CD1c-positive myeloid dendritic cell (primary cell): ENCODE measurements around the gene SCT.

ENCODE experiments used
- DNase-seq: peaks from one replicate; pipeline ENCODE4 v3.0.0-alpha.2; 2016; ENCODE audit errors: extremely low spot score

SCT gene

DNA sequence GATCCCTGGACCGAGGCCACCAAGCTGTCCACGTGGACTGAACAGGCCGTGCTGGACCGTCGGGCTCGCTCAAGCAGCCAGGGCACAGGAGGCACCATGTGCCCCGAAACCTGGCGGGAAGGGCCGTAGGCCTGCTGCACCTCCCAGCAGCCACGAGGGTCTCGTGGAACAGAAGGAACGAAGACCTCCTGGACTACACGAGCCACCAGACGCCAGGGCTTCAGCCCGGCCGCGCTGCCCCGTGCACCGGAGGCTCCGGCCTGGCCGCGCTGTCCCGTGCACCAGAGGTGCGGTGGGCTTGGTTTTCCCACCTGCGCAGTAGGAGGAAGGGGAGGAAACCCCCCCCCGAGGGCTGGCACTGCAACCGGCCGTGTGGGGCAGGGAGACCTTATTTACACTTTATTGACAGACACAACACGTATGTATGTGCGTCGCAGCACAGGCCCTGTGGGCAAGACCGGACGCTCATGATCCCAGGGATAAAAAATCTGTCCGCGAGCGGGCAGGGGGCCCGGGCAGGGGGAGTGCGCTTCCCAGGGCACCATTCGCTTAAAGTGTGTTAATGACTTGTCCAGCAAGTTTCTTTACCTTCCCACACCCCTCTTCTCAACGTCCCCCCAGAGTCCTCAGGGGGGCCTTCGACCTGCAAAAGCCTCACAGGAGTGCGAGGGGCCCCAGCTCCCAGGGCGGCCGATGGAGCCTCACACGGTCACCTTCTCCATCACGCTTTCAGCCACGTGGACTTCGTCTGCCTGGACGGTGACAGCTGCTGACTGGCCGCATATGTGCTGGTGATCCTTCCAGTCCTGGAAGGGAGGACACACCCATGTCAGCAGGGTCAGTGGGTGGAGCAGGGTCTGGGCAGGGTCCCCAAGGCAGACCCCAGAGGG is 17.1 kb upstream of the SCT start:
- no peak for DNase-seq

DNA sequence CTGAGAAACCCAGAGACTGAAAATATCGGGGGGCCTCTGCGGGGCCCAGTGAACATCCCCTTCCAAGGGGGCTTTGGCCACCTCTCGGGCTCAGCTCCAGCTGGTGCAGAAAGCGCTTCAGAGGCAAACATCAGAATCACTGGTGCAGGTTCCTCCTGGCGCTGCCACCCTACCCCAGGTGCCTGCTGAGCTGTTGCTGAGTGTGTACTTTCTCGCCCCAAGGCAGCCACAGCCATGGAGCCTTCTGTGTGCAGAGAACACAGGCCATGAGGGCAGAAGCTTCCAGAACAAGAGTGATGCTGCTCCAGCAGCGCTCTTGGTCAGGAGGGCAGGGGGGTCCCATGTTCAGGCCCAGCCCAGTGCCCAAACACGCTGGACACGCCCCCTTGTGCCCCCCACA is 16.4 kb upstream of the SCT start:
- no peak for DNase-seq

GRCh38 chr11:641806-642370 is 14.9 kb upstream of the SCT start:
- DNase-seq, result no peak

DNA sequence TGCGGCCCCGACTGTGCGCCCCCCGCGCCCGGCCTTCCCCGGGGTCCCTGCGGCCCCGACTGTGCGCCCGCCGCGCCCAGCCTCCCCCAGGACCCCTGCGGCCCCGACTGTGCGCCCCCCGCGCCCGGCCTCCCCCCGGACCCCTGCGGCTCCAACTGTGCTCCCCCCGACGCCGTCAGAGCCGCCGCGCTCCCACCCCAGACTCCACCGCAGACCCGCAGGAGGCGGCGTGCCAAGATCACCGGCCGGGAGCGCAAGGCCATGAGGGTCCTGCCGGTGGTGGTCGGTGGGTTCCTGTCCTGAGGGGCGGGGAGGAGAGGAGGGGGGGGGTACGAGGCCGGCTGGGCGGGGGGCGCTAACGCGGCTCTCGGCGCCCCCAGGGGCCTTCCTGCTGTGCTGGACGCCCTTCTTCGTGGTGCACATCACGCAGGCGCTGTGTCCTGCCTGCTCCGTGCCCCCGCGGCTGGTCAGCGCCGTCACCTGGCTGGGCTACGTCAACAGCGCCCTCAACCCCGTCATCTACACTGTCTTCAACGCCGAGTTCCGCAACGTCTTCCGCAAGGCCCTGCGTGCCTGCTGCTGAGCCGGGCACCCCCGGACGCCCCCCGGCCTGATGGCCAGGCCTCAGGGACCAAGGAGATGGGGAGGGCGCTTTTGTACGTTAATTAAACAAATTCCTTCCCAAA is 13.2 kb upstream of the SCT start:
- DNase-seq, result peak; percentile 53

- no peak for DNase-seq
Observed at GRCh38 chr11:639332-639955, 12.5 kb upstream of the SCT start.

DNA sequence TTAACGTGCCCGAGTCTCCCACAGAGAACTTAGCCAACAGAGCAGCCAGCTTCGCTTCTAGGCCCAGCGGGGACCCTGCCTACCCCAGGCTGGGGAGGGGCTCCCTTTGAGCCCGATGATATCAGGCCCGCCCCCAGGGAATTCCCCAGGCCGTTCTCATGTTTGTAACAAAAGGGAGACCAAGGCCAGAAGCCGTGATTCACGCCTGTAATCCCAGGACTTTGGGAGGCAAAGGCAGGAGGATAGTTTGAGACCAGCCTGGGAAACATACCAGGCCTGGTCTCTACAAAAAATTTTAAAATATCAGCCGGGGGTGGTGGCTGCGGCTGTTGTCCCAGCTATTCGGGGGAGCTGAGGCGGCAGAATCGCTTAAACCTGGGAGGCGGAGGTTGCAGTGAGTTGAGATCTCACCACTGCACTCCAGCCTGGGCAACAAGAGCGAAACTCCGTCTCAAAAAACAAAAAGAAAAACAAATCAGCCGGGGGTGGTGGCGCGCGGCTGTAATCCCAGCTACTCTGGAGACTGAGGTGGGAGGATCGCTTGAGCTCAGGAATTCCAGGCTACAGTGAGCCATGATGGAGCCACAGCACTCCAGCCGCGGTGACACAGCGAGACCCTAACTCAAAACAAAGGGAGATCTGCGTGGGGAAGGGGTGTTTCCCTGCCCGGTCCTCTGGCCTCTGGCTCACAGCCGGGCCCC is 11.8 kb upstream of the SCT start:
- no peak for DNase-seq

- no peak for DNase-seq
Observed at GRCh38 chr11:637593-638521, 10.9 kb upstream of the SCT start.

GRCh38 chr11:637333-637592 is 10.3 kb upstream of the SCT start:
- no peak for DNase-seq

- DNase-seq, result no peak
Observed at GRCh38 chr11:636511-637332, 9.7 kb upstream of the SCT start, which contains the start of gene DRD4. DRD4 (plus strand) TSS chr11:637269; CDS start chr11:637305, 36 bp downstream.

GRCh38 chr11:635945-636510 is 9.0 kb upstream of the SCT start:
- DNase-seq, result no peak

DNA sequence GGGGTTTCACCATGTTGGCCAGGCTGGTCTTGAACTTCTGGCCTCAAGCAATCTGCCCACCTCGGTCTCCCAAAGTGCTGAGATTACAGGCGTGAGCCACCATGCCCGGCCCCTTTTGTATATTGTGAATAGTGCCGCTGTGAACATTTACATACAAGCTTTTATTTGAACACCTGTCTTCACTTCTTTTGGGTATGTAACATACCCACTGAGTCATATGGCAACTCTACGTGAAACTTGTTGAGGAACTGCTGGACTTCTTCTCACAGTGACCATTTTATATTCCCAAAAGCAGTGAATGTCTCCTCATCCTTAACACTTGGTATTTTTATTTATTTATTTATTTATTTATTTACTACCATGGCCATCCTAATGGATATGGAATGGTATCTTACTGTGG is 3.9 kb upstream of the SCT start:
- DNase-seq, result no peak

- no peak for DNase-seq
Observed at GRCh38 chr11:629237-629583, 2.2 kb upstream of the SCT start.

DNA sequence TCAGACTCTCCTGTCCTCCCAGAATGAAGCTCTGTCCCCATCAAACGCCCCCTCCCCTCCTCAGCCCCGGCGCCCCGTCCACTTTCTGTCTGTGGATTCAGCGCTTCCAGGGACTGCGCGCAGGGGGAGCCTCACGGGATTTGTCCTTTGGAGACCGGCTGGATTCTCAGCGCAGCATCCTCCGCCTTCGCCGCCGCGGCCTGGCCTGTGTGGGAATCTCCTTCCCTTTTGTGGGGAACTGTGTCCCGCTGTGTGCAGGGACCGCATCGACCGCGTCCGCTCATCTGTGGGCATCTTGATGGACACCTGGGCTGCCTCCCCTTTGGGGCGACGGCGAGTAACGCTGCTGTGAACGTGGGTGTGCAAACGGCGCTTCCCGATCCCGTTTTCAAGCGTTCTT is 1.1 kb upstream of the SCT start:
- no peak for DNase-seq

- DNase-seq, result no peak
Observed at GRCh38 chr11:627308-627576, 261 bp upstream of the SCT start.

- no peak for DNase-seq
Observed at GRCh38 chr11:625636-626268, 1.2 kb downstream of the SCT start.

- no peak for DNase-seq
Observed at GRCh38 chr11:624705-625635, 2.0 kb downstream of the SCT start, which contains the start of gene CDHR5. CDHR5 (minus strand) TSS chr11:624955; CDS start chr11:624902, 53 bp downstream.

DNA sequence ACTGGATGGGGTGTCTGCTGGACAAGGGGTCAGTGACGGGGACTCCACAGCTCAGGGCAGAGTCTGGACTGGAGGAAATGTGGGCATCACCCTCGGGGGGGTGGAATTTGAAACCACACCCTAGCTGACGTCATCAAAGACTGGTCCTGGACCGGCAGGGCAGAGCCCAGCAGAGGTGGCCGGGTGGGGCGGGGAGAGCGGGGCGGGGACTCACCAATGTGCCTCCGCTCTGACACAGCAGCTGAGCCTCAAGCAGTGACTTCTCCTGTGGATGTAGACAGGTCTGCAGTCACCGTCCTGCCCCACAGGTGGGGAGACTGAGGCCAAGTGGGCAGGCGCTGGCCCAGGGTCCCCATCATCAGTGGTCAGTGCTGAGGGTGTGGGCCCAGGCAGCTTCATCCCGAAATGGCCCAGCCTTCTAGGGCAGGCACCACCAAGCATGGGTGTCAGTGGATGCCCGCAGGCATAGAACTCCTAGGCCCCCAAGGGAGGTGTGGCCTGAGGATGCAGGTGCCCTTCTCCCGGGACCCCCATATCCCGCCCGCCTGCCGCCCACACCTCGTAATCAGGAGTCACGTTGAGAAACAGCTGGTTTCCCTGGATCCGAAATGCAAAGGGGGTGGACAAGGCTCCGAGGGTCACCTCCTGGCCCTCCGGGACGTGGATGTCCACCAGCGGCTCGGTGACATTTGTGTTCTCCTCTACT is 2.8 kb downstream of the SCT start:
- DNase-seq, result no peak
